ENCODE data around the gene PPFIBP2. TPM values are rescaled to one million over a fixed set of nuclear protein-coding genes. Genes with fewer than 3 reads are reported as not detected.

The PPFIBP2 gene
- total RNA-seq, 1 experiment from 2014 or later: 5.7 TPM

DNA sequence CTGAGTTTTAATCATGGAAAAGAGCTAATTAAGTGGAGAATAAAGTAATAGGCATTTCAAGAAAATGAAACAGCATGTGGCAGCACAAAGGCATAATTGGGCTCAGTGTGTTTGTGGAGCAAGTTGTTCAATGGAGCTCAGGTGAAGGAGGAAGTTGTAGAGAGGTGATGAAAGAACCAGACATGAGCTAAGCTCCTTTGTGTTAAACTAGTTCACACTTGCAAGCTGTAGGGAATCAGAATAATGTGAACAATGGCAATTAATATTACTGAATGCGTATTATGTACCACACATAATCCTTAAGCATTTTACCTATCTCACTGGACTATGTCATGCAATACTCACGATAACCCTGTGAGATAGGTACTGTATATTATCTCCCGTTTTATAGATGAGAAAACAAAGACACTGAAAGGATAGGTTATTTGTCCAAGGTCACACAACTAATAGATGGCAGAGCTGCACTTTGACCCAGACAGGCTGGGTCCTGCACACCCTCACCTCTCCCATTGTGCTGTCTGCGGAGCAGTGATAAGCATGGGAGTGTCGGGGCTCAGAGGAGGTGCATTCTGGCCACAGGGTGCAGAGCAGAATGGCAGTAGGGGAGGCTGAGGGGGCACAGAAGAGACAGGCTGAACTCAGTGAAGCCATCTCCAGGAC, 19.6 kb upstream of the PPFIBP2 start:
- ChIA-PET CTCF (no interaction called here), POLR2A (ENCODE audit: low non-redundant PET) (no interaction called here)
- TF ChIP-seq, protein P1, sequence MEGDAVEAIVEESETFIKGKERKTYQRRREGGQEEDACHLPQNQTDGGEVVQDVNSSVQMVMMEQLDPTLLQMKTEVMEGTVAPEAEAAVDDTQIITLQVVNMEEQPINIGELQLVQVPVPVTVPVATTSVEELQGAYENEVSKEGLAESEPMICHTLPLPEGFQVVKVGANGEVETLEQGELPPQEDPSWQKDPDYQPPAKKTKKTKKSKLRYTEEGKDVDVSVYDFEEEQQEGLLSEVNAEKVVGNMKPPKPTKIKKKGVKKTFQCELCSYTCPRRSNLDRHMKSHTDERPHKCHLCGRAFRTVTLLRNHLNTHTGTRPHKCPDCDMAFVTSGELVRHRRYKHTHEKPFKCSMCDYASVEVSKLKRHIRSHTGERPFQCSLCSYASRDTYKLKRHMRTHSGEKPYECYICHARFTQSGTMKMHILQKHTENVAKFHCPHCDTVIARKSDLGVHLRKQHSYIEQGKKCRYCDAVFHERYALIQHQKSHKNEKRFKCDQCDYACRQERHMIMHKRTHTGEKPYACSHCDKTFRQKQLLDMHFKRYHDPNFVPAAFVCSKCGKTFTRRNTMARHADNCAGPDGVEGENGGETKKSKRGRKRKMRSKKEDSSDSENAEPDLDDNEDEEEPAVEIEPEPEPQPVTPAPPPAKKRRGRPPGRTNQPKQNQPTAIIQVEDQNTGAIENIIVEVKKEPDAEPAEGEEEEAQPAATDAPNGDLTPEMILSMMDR (conservative IDR thresholded peaks at IDR 0.05; ENCODE audit: low read depth, low read length): no peak
- no peak for TF ChIP-seq EZH2 (IDR thresholded peaks at IDR 0.05; ENCODE audit: borderline replicate concordance, low read depth, low read length, poor library complexity, severe bottlenecking)
- Histone ChIP-seq H3K4me3 (ENCODE audit: low read depth, low read length, poor library complexity, severe bottlenecking) (no peak overlapping the region), H3K36me3 (ENCODE audit: insufficient read depth, low read length, poor library complexity, severe bottlenecking) (no peaks in the 10 kb centered on the region), H3K27me3 (replicated peaks; ENCODE audit: insufficient read depth, low read depth, low read length, poor library complexity) (peaks cover 2% of the 10 kb centered on the region), H3K9me3 (ENCODE audit: low read depth, low read length, poor library complexity, severe bottlenecking) (no peaks in the 10 kb centered on the region), H3K4me1 (ENCODE audit: insufficient read depth, low read length, poor library complexity, severe bottlenecking) (no peaks in the 10 kb centered on the region), H3K27ac (ENCODE audit: low read depth, low read length, poor library complexity, severe bottlenecking) (no peak overlapping the region)
- BruUV-seq (replicated peaks): no TSS peak
- DNase-seq (ENCODE audit: low spot score): no peak
- intact Hi-C loops (cut with micrococcal nuclease; ENCODE audit: unreplicated experiment): no loop called here

DNA sequence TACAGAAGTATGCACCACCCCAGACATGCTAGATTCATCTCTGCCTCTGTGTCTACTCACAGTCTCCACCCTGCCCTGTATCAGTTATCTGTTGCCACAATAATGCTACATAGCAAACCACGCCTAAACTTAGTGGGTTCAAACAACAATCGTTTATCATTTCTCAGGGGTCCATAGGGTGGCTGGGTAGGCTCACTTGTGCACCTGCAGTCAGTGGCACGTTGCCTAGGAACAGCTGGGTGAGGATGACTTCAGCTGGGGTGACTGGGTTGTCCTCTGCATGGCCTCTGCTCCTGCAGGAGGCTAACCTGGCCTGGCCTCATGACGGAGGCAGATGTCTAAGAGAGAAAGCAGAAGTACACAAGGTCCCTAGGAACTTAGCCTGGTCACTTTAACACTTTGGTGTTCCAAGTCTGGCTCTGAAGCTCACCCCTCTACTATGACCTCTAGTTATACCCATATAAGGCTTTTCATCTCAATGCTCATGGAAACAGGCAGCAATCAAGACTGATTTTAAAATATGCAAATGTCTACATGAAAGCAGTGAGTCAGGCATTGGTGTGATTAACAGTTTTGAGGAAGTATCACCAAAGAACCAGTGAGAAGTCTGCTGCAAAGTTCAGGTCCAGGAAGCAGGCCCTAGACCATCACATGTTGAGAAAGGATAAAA, 17.8 kb upstream of the PPFIBP2 start:
- BruUV-seq (replicated peaks): no TSS peak
- no peak for DNase-seq (ENCODE audit: low spot score)
- H3K4me3 ChIP-seq (ENCODE audit: low read depth, low read length, poor library complexity, severe bottlenecking): no peak overlapping the region
- TF ChIP-seq, protein P1 (conservative IDR thresholded peaks at IDR 0.05; ENCODE audit: low read depth, low read length): no peak
- no peak for TF ChIP-seq EZH2 (IDR thresholded peaks at IDR 0.05; ENCODE audit: borderline replicate concordance, low read depth, low read length, poor library complexity, severe bottlenecking)
- ChIA-PET POLR2A (ENCODE audit: low non-redundant PET) (no interaction called here), CTCF (no interaction called here)
- H3K4me1 ChIP-seq (ENCODE audit: insufficient read depth, low read length, poor library complexity, severe bottlenecking): no peaks in the 10 kb centered on the region
- intact Hi-C loops (cut with micrococcal nuclease; ENCODE audit: unreplicated experiment): no loop called here
- H3K36me3 ChIP-seq (ENCODE audit: insufficient read depth, low read length, poor library complexity, severe bottlenecking): no peaks in the 10 kb centered on the region
- H3K9me3 ChIP-seq (ENCODE audit: low read depth, low read length, poor library complexity, severe bottlenecking): no peaks in the 10 kb centered on the region
- H3K27me3 ChIP-seq (replicated peaks; ENCODE audit: insufficient read depth, low read depth, low read length, poor library complexity): no peaks in the 10 kb centered on the region
- H3K27ac ChIP-seq (ENCODE audit: low read depth, low read length, poor library complexity, severe bottlenecking): no peak overlapping the region

DNA sequence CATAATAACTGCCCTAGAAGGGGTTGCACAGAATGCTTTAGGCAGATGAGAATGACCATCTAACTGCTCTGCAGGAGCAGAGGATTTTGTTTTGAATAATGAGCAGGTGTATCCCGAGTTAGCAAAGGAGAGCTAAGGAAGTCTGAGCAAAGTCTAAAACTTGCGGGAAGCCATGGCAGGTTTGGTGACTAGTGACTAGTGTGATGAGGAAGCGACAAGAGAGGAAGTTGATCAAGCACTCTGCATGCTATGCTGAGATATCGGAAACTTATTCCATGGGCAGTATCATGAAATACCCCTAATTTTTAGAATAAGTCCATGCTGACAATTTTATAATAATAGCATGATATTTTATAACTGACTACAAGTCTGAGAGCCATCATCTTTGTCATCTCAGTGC, 15.6 kb upstream of the PPFIBP2 start:
- intact Hi-C loops (cut with micrococcal nuclease; ENCODE audit: unreplicated experiment): no loop called here
- no peak overlapping the region for H3K27ac ChIP-seq (ENCODE audit: low read depth, low read length, poor library complexity, severe bottlenecking)
- H3K9me3 ChIP-seq (ENCODE audit: low read depth, low read length, poor library complexity, severe bottlenecking): no peaks in the 10 kb centered on the region
- POLR2A ChIA-PET (ENCODE audit: low non-redundant PET): no interaction called here
- TF ChIP-seq, protein P1 (conservative IDR thresholded peaks at IDR 0.05; ENCODE audit: low read depth, low read length): no peak
- TF ChIP-seq EZH2 (IDR thresholded peaks at IDR 0.05; ENCODE audit: borderline replicate concordance, low read depth, low read length, poor library complexity, severe bottlenecking): no peak
- H3K27me3 ChIP-seq (replicated peaks; ENCODE audit: insufficient read depth, low read depth, low read length, poor library complexity): no peaks in the 10 kb centered on the region
- no TSS peak for BruUV-seq (replicated peaks)
- H3K4me1 ChIP-seq (ENCODE audit: insufficient read depth, low read length, poor library complexity, severe bottlenecking): no peaks in the 10 kb centered on the region
- no peaks in the 10 kb centered on the region for H3K36me3 ChIP-seq (ENCODE audit: insufficient read depth, low read length, poor library complexity, severe bottlenecking)
- no peak for DNase-seq (ENCODE audit: low spot score)
- CTCF ChIA-PET: no interaction called here
- H3K4me3 ChIP-seq (ENCODE audit: low read depth, low read length, poor library complexity, severe bottlenecking): no peak overlapping the region
